NT2/D1 (cell line): Measurements from ENCODE around the gene HBD.
"Not testable (repeated sequence)": the region's sequence is repeated elsewhere in the genome, so short reads cannot be mapped to it uniquely, and the experiment has no call there.

Source experiments
- DNase-seq: peaks from one replicate; pipeline ENCODE4 v3.0.0-alpha.2; 2011; ENCODE audit warnings: low read depth, low spot score
- H3K27me3 ChIP-seq: 2 replicates; pipeline ENCODE4 v1.6.0; 2011; ENCODE audit warnings: mild to moderate bottlenecking; ENCODE audit not compliant: insufficient read length, insufficient read depth
- H3K36me3 ChIP-seq: 2 replicates; pipeline ENCODE4 v1.6.1; 2011; ENCODE audit warnings: mild to moderate bottlenecking, low read length, mixed read lengths; ENCODE audit not compliant: insufficient read depth, insufficient read length
- H3K4me1 ChIP-seq: 2 replicates; pipeline ENCODE4 v1.5.1; 2011; ENCODE audit not compliant: insufficient read depth, insufficient read length
- H3K4me3 ChIP-seq: 2 replicates; pipeline ENCODE4 v1.5.1; 2011; ENCODE audit warnings: low read depth; ENCODE audit not compliant: insufficient read length
- H3K9ac ChIP-seq: 2 replicates; pipeline ENCODE4 v1.6.0; 2011; ENCODE audit warnings: low read depth; ENCODE audit not compliant: insufficient read length
- H3K9me3 ChIP-seq: 2 replicates; pipeline ENCODE4 v1.5.1; 2011; ENCODE audit warnings: mild to moderate bottlenecking, low read length; ENCODE audit not compliant: insufficient read depth
- SUZ12 ChIP-seq: IDR thresholded peaks from 2 replicates; pipeline ENCODE4 v1.6.1; 2011; ENCODE audit not compliant: insufficient read length, insufficient read depth; ENCODE audit errors: extremely low read depth
- YY1 ChIP-seq: IDR thresholded peaks from 2 replicates; pipeline ENCODE4 v1.6.1; 2011; ENCODE audit not compliant: insufficient read length, insufficient read depth
- ZNF274 ChIP-seq: IDR thresholded peaks from 2 replicates; pipeline ENCODE4 v1.6.1; 2011; ENCODE audit warnings: mild to moderate bottlenecking, low read depth, low read length

Gene HBD

DNA sequence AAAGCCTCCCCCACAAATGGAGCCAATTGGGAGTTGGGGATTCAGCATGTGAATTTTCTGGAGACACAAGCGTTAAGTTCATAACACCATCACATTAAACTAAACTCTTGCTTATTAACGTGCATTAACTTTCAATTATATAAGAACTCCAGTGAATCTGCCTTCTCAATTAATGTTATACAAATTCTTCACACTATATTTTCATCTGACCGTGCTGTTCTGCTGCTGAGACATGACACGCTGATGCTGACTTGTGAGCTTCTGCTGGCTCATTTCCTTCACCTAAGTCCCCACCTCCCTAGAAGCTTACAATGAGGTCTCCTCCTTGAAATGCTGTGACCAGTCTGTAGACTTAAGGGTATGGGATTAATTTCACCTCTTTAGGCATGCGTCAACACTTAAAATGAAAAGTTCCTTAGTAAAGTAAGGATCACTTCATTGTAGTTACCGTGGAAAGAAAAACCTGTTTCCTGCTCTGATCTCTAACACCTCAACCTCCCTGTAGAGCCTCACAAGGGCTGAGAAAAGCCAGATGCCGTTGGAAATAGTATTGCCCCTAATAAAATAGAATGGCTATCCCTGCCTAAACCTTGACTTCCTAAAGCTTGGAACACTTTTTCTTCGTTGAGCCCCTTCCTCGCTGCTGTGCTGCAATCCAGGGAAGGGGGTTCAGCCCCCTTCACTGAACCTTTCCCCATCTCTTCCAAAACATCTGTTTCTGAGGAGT, 18.1 kb upstream of the HBD start:
- TF ChIP-seq SUZ12 (no peak), YY1 (no peak), ZNF274 (no peak)
- no peak overlapping the region for H3K4me3 ChIP-seq
- no peaks in the 10 kb centered on the region for H3K36me3 ChIP-seq
- H3K4me1 ChIP-seq: no peaks in the 10 kb centered on the region
- no peak for DNase-seq
- no peaks in the 10 kb centered on the region for H3K27me3 ChIP-seq
- no peak overlapping the region for H3K9ac ChIP-seq
- no peaks in the 10 kb centered on the region for H3K9me3 ChIP-seq

DNA sequence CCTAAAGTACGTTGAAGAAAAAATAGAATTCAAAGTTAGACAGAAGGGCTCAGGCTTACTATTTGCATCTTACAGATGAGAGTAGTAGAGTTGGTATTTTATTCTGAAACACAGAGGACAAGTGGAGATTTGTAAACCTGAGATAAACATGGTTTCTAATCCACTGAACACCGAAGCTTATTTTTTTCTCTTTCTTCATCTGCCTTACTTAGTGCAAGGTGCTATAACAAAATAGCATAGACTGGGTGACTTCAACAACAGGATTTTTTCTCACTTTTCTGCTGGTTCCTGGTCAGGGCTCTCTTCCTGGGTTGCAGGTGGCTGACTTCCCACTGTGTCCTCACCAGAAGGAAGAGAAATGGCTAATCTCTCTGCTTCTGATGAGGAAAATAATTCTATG, 17.5 kb upstream of the HBD start:
- TF ChIP-seq YY1 (no peak), SUZ12 (no peak), ZNF274 (no peak)
- DNase-seq: no peak
- Histone ChIP-seq H3K27me3 (no peaks in the 10 kb centered on the region), H3K4me1 (no peaks in the 10 kb centered on the region), H3K36me3 (no peaks in the 10 kb centered on the region), H3K9me3 (no peaks in the 10 kb centered on the region), H3K9ac (no peak overlapping the region), H3K4me3 (no peak overlapping the region)

DNA sequence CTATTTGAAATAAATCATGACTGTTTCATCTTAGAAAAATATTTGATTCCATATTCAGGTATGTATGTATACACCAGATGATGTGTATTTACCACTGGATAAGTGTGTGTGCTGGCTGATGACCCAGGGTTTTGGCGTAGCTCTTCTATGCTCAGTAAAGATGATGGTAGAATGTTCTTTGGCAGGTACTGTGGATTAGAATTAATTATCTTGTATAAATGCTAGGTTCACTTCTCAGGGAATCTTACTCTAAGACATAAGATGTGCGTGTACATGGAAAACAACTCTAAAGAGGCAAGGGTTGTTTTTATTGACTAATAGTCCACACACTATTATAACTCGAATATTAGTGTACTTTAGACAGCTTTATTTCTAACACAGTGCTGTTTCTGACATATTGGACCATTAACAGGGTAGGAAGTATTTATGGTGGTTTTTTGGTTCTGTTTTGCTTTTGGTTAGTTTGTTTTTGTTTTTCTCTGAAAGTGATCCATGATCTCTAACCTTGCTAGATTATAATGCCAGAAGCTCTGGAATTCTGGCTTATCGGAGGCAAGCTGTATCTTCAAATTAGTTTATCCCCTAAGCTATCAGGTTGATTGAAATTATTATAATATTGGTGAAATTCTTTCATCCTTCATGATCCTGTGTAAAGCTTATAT, 16.4 kb upstream of the HBD start:
- H3K36me3 ChIP-seq: no peaks in the 10 kb centered on the region
- DNase-seq: no peak
- H3K4me3 ChIP-seq: no peak overlapping the region
- TF ChIP-seq ZNF274: no peak
- TF ChIP-seq YY1: no peak
- no peak for TF ChIP-seq SUZ12
- no peaks in the 10 kb centered on the region for H3K27me3 ChIP-seq
- no peaks in the 10 kb centered on the region for H3K4me1 ChIP-seq
- H3K9me3 ChIP-seq: no peaks in the 10 kb centered on the region
- H3K9ac ChIP-seq: no peak overlapping the region

DNA sequence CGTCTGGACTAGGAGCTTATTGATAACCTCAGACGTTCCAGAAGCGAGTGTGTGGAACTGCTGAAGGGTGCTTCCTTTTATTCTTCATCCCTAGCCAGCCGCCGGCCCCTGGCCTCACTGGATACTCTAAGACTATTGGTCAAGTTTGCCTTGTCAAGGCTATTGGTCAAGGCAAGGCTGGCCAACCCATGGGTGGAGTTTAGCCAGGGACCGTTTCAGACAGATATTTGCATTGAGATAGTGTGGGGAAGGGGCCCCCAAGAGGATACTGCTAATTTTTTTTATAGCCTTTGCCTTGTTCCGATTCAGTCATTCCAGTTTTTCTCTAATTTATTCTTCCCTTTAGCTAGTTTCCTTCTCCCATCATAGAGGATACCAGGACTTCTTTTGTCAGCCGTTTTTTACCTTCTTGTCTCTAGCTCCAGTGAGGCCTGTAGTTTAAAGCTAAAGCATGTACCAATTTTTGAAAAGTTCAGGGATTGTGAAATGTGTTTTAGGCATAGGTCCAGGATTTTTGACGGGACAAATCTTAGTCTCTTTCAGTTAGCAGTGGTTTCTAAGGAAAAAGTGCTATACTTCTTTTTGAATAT, 15.6 kb upstream of the HBD start, which contains the start of gene HBG1:
HBG1 (minus strand) TSS at position 51 of the 590 bp plus-strand sequence. CDS start 53 bp downstream, outside the sequence.
- not testable (repeated sequence) for H3K27me3 ChIP-seq, DNase-seq, H3K9ac ChIP-seq, H3K9me3 ChIP-seq, H3K4me3 ChIP-seq, H3K36me3 ChIP-seq, H3K4me1 ChIP-seq

- not testable (repeated sequence) for DNase-seq, H3K9ac ChIP-seq, H3K4me1 ChIP-seq, H3K27me3 ChIP-seq, H3K9me3 ChIP-seq, H3K4me3 ChIP-seq, H3K36me3 ChIP-seq
Observed at GRCh38 chr11:5248498-5248897, 14.2 kb upstream of the HBD start.

- H3K4me3 ChIP-seq: no peak overlapping the region
- no peaks in the 10 kb centered on the region for H3K4me1 ChIP-seq
- DNase-seq: no peak
- no peaks in the 10 kb centered on the region for H3K36me3 ChIP-seq
- no peak overlapping the region for H3K9ac ChIP-seq
- H3K27me3 ChIP-seq: no peaks in the 10 kb centered on the region
- TF ChIP-seq SUZ12 (no peak), YY1 (no peak), ZNF274 (no peak)
- no peaks in the 10 kb centered on the region for H3K9me3 ChIP-seq
Observed at GRCh38 chr11:5247472-5248192, 13.3 kb upstream of the HBD start.

- no peak overlapping the region for H3K4me3 ChIP-seq
- H3K36me3 ChIP-seq: no peaks in the 10 kb centered on the region
- DNase-seq: no peak
- H3K9ac ChIP-seq: no peak overlapping the region
- no peaks in the 10 kb centered on the region for H3K4me1 ChIP-seq
- no peaks in the 10 kb centered on the region for H3K9me3 ChIP-seq
- no peaks in the 10 kb centered on the region for H3K27me3 ChIP-seq
- TF ChIP-seq ZNF274 (no peak), YY1 (no peak), SUZ12 (no peak)
Observed at GRCh38 chr11:5246772-5247471, 12.6 kb upstream of the HBD start.
